SK-N-SH (cell line): ENCODE measurements around the gene ADCY5.

Experiments
- EP300 ChIP-seq, 2 experiments: IDR thresholded peaks; 2 replicates each; pipeline versions ENCODE4 v1.4.0 to v1.6.1; 2012; ENCODE audit warnings: borderline replicate concordance in 1 of 2, low read depth in 1 of 2, low read length in 1 of 2
- SMC3 ChIP-seq: IDR thresholded peaks from 2 replicates; pipeline ENCODE4 v1.6.1; 2012; ENCODE audit warnings: low read depth, low read length, improper control_type of control experiment
- TF ChIP-seq, protein P1 (sequence below): IDR thresholded peaks from 2 replicates; pipeline ENCODE4 v1.4.0; 2012; ENCODE audit warnings: low read depth, borderline replicate concordance

DNA sequence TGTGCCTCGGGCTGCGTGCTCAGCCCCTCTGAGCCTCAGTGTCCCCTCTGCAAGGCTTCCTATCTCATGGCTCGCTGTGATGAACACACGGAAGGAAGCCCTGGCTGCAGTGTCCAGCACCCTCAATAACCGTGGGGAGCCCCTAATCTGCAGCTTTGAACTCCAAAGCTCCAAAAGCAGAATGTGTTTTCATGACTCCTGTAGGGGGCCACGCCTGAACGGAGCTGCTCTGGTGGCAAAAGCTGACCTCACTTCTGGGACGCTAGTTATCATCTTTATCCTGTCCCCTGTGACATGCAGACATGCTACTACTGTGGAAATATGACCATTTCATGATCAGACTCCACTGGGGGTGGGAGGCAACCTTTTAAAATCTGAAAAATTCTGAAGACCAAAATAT lies 148.3 kb downstream of the ADCY5 start:
- TF ChIP-seq EP300 (IDR thresholded peaks at IDR 0.05; ENCODE audit: borderline replicate concordance in 1 of 2, low read depth in 1 of 2, low read length in 1 of 2) (no peak), SMC3 (no peak)
- TF ChIP-seq, protein P1, sequence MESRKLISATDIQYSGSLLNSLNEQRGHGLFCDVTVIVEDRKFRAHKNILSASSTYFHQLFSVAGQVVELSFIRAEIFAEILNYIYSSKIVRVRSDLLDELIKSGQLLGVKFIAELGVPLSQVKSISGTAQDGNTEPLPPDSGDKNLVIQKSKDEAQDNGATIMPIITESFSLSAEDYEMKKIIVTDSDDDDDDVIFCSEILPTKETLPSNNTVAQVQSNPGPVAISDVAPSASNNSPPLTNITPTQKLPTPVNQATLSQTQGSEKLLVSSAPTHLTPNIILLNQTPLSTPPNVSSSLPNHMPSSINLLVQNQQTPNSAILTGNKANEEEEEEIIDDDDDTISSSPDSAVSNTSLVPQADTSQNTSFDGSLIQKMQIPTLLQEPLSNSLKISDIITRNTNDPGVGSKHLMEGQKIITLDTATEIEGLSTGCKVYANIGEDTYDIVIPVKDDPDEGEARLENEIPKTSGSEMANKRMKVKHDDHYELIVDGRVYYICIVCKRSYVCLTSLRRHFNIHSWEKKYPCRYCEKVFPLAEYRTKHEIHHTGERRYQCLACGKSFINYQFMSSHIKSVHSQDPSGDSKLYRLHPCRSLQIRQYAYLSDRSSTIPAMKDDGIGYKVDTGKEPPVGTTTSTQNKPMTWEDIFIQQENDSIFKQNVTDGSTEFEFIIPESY = no peak
